DND-41 (cell line): ENCODE data around the gene SCCPDH.

ENCODE experiments used
- EZH2 ChIP-seq: IDR thresholded peaks from 3 replicates; pipeline ENCODE4 v1.6.1; 2012; ENCODE audit warnings: borderline replicate concordance, low read depth, mild to moderate bottlenecking, moderate library complexity, low read length, inconsistent platforms; ENCODE audit not compliant: severe bottlenecking
- TF ChIP-seq, protein P1 (sequence below): IDR thresholded peaks from 2 replicates; pipeline ENCODE4 v1.5.1; 2012; ENCODE audit warnings: borderline replicate concordance, low read length, moderate library complexity, mild to moderate bottlenecking; ENCODE audit not compliant: poor library complexity, severe bottlenecking; ENCODE audit errors: extremely low read depth

DNA sequence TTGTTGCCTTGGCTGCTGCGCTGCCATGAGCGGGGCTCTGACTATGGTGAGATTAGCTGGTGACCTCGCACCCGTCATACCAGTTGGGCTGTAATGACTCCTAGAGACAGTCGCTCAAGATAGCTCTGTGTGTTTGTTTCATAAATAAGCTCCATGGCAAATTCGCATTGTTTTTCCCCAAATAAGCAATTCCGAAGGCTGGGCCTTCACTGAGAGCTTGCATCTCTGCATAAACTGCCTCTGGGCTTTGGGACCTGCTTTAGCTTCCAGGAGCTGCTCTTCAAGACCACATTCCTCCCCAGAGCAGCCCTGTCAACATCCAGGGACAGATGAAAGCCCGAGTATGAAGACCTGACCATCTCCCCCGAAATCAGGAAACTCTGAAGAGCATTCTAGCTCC, 40.7 kb upstream of the SCCPDH start:
- TF ChIP-seq, protein P1, sequence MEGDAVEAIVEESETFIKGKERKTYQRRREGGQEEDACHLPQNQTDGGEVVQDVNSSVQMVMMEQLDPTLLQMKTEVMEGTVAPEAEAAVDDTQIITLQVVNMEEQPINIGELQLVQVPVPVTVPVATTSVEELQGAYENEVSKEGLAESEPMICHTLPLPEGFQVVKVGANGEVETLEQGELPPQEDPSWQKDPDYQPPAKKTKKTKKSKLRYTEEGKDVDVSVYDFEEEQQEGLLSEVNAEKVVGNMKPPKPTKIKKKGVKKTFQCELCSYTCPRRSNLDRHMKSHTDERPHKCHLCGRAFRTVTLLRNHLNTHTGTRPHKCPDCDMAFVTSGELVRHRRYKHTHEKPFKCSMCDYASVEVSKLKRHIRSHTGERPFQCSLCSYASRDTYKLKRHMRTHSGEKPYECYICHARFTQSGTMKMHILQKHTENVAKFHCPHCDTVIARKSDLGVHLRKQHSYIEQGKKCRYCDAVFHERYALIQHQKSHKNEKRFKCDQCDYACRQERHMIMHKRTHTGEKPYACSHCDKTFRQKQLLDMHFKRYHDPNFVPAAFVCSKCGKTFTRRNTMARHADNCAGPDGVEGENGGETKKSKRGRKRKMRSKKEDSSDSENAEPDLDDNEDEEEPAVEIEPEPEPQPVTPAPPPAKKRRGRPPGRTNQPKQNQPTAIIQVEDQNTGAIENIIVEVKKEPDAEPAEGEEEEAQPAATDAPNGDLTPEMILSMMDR = no peak
- no peak for TF ChIP-seq EZH2
